Right hindlimb (tissue), 1 donor: ENCODE measurements around the gene LMOD1.
"Not testable (repeated sequence)": the region's sequence is repeated elsewhere in the genome, so short reads cannot be mapped to it uniquely, and the experiment has no call there.

Source experiments
- DNase-seq: peaks from one replicate; pipeline ENCODE4 v3.0.0-alpha.2; 2018

The LMOD1 gene

DNA sequence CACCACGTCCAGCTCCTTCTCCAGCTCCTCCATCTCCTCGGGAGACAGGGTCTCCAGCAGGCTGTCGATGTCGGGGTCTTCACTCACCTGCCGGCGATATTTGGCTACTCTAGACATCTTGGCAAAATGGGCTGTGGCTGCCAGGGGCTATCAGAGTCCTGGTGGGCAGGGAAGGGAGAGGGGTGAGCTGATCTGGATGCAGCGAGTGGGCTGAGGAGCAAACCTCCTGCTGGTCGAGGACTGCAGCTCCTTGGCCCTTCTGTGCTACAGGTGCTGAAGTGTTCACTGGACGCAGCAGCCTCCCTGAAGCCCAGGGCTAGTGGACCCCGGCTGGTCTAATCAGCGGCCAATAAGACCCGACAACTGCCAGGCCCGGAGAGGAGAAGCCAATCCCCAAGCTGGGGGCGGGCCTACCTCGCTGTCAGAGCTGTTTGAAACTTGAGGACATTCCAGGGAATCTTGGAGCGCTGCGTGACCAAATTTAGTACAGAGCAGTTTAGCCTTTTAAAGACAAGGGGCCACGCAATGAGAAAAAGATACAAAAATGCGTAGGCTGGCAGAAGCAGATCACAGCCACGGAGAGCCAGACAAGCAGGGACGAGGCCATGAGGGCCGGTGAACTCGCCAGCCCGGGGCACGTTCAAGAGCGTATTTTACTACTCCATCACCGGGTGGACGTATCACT lies at the start of gene LMOD1:
TSS of gene LMOD1 (minus strand) at position 325 of the 685 bp plus-strand sequence. CDS start at position 117, 208 bp downstream.
- DNase-seq = peak; percentile 86

DNA sequence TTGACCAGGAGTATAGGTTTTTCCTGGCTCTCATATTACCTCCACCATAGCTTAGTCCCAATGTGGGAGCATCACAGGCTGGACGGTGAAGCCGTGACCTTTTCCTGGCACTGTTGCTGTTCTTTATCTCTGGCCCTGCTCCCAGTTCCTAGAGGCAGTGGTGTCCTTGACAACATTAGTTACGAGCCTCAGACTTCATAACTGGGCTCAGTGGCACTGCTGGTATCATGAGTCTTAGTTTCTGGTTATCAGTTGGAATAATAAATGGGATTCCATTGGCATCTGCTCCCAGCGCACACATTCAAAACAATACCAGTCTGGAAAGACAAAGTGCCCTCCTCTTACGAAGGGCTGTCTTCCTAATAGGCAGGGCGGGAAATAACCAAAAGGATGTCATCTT lies 44.1 kb upstream of the LMOD1 start:
- DNase-seq = no peak

- no peak for DNase-seq
These were observed 43.2 kb upstream of the LMOD1 start for GRCh38 chr1:201989354-201990128.

- no peak for DNase-seq
These were observed 42.3 kb upstream of the LMOD1 start for GRCh38 chr1:201988601-201989000.

DNA sequence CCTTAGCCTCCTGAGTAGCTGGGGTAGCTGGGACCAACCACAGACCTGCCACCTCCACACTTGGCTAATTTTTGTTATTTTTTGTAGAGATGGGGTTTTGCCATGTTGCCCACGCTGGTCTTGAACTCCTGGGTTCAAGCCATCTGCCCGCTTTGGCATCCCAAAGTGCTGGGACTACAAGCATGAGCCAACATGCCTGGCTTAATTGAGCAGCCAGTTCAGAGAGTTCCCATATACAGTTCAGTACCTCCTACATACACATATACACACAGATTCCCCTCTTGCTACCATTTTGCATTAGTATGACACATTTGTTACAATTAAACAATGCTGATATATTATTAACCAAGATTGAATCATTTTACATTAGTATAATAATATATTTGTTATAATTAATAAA lies 39.0 kb upstream of the LMOD1 start:
- no peak for DNase-seq

DNA sequence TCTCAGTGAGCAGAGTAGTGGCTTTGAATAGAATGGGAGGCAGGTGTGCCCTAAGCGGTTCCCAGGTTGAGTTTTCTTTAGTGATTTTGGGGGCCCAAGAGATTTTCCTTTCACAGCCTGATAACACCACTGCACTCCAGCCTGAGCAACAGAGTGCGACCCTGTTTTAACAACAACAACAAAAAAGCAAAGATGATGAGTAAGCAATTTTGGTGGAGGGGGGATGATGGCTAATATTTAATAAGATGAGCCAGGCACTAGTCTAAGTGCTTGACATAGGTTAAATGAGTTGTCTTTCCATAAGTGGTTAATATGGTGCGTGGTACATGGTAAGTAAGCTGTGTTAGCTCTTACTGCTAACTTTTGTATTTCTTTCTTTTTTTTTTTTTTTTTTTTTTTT lies 38.1 kb upstream of the LMOD1 start:
- no peak for DNase-seq

DNA sequence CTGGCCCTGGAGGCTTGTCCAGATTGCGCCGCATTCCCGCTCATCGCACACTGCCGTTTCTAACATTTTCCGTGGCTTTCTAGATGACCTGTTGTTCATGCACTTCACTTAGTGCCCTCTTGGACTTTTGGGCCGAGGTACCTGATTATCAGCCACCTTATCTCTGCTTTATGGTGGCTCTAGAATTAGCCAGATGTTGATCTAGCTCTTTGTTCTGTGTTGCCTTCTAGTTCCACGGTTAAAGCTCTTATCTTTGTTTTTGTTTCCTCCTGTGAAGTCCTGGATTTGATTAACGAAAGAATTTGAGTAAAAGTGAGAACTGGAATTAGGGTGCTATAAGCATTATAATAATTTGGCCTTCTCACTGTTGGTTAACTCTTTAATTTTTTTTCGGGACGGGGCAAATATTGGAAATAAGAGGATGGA lies 37.0 kb upstream of the LMOD1 start:
- no peak for DNase-seq

DNA sequence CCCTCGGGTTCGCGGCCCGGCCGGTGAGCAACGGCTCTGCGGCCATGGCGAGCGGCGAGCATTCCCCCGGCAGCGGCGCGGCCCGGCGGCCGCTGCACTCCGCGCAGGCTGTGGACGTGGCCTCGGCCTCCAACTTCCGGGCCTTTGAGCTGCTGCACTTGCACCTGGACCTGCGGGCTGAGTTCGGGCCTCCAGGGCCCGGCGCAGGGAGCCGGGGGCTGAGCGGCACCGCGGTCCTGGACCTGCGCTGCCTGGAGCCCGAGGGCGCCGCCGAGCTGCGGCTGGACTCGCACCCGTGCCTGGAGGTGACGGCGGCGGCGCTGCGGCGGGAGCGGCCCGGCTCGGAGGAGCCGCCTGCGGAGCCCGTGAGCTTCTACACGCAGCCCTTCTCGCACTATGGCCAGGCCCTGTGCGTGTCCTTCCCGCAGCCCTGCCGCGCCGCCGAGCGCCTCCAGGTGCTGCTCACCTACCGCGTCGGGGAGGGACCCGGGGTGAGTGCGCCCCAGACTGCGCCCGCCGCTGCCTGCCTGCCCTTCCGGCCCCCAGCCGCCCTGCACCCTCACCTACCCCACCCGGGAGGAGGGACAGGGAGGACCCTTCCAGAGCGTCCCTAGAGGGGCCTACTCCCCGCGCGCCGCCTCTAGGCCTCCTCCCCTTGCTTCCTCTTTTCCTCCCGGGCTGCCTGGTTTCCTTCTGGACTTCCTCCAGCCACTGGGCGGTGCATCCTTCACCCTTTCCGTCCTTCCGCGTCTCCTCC lies 36.5 kb upstream of the LMOD1 start, which contains the start of gene RNPEP:
TSS of gene RNPEP (plus strand) at position 26 of the 757 bp plus-strand sequence. CDS start at position 45, 19 bp downstream.
- DNase-seq = peak; percentile 83

GRCh38 chr1:201982082-201982622 lies 35.8 kb upstream of the LMOD1 start:
- peak; percentile 87 for DNase-seq

DNA sequence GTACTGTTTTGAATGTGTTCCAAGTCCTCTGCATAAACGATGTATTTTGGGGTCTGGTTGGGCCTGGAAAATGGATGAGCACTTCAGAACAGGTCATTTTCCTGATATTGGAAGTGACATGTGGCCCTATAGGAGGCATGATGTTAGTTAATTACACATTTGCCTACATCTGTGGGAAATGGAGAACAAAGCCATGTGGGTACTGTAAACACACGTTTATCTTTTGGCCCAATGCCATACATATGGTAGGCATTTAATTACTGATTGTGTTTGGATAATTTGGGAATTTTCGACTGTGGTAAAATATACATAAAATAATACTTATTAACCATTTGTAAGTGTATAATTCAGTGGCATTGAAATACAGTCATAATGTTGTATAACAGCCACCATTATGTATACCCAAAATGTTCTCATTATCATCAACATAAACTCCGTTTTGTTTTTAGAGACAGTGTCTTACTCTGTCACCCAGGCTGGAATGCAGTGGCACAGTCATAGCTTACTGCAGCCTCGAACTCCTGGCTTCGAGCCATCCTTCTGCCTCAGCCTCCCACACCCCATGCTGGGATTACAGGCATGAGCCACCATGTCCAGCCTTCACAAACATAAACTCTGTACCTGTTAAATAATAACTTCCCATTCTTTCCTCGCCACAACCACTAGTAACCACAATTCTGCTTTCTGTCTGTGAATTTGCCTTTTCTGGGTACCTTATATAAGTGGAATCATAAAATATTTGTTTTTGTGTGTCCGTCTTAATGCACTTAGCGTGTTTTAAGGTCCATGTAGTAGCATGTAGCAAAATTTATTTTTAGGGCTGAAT lies 24.2 kb upstream of the LMOD1 start:
- DNase-seq = no peak

- DNase-seq = no peak
These were observed 22.0 kb upstream of the LMOD1 start for GRCh38 chr1:201968202-201968925.

GRCh38 chr1:201966171-201966570 lies 19.8 kb upstream of the LMOD1 start:
- DNase-seq = no peak

- DNase-seq = no peak
These were observed 17.9 kb upstream of the LMOD1 start for GRCh38 chr1:201964261-201964660.

DNA sequence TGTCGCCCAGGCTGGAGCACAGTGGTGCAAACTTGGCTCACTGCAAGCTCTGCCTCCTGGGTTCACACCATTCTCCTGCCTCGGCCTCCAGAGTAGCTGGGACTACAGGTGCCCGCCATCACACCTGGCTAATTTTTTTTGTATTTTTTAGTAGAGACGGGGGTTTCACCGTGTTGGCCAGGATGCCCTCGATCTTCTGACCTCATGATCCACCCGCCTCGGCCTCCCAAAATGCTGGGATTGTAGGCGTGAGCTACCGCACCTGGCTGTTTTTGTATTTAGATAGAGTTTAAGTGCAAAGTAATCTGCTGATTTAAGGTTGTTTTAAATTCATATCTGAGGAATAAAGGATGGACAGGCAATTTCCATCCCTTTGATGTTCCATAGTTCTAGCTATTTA lies 16.0 kb upstream of the LMOD1 start:
- DNase-seq = not testable (repeated sequence)

DNA sequence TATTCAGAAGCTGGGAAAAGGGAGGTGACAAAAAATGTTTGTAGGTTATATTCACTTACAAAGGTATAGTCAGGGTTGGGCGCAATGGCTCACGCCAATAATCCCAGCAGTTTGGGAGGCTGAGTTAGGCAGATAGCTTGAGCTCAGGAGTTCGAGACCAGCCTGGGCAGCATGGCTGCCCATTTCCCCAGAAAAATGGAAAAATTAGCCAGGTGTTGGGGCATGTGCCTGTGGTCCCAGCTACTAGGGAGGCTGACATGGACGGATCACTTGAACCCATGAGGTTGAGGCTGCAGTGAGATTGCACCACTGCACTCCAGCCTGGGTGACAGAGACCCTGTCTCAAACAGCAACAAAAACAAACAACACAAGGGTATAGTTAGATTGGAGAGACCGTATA lies 12.0 kb upstream of the LMOD1 start:
- no peak for DNase-seq

GRCh38 chr1:201955729-201956143 lies 9.4 kb upstream of the LMOD1 start:
- no peak for DNase-seq

GRCh38 chr1:201955009-201955728 lies 8.8 kb upstream of the LMOD1 start, which contains the start of gene TIMM17A:
TIMM17A (plus strand) TSS chr1:201955503; CDS start chr1:201955527, 24 bp downstream.
- peak; percentile 99 for DNase-seq

DNA sequence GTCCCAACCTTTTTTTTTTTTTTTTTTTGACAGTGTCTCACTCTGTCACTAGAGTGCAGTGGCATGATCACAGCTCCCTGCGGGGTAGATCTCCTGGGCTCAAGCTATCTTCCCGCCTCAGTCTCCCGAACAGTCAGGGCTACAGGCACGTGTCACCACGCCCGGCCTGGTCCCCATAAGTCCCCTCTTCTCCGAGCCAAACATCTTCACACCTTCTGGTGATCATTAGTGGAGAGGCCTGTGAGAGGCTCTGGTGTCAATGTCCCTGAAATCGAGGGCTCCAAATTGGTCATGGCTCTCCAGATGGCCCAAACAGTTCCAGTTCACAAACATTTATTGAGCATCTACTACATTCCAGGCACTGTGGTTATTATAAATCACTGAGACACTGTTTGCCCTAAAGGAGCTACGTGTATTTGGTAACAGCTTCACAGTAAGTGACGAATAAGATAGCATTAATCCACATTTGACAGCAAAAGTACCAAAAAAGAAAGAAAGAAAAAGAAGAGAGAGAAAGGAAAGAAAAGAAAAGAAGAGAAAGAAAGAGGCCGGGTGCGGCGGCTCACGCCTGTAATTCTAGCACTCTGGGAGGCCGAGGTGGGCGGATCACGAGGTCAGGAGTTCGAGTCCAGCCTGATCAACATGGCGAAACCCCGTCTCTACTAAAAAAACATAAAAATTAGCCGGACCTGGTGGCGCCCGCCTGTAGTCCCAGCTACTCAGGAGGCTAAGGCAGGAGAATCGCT lies 8.1 kb upstream of the LMOD1 start:
- DNase-seq = no peak

DNA sequence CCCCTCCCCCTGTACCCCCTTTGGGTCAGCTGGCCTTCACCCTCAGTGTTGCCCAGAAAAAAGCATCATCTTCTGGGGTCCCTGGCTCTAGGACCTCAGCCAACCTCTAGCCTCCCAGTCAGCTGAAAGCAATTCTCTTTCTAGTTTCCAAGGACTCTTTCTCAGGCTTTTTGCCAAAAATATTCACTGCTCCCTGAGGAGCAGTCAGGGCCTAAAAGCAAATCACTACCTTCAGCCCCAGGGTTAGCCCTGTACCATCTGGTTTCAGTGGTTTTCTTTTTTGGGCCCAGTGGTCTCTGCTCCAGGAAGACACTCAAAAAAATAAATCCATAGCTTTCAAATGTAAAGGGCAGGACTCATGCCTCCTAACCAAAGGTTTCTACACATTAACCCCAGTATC lies 3.1 kb upstream of the LMOD1 start:
- DNase-seq = no peak

DNA sequence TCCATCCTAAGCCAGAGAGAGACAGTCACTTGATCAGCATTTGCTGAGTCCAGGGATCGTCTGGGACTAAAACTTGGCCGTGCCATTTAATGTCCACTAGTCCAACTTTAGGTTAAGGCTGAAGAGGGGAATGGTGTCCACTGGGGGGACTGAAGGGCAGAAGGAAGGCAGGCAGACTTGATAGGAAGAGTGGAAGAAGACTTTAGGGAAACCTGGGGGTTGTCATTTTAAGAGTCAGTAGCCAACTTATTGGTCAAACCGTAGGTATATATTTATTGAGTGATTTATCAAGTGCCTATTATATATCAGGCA lies 1.3 kb upstream of the LMOD1 start:
- DNase-seq = no peak
